ENCODE data around the gene YTHDF2. TPM values are rescaled to one million over a fixed set of nuclear protein-coding genes. Genes with fewer than 3 reads are reported as not detected.
"Not testable (repeated sequence)": the region's sequence is repeated elsewhere in the genome, so short reads cannot be mapped to it uniquely, and the experiment has no call there.

YTHDF2 gene
- total and polyA plus RNA-seq, 2 donors (not counting 1 experiment from before 2014, with no cell fraction given): 26.3 to 58.8 TPM

- Histone ChIP-seq H3K9me3 (ENCODE audit: control extremely low read depth in 1 of 3, control insufficient read depth in 2 of 3, insufficient read depth in 1 of 3, low read length in 2 of 3) (no peaks in the 10 kb centered on the region), H4K20me1 (ENCODE audit: control insufficient read depth, insufficient read depth, low read length, poor library complexity, severe bottlenecking) (no peaks in the 10 kb centered on the region), H3K4me1 (ENCODE audit: control insufficient read depth in 2 of 2, insufficient read depth in 2 of 2, low read length in 2 of 2) (peaks cover 4% of the 10 kb centered on the region in 2 donors), H3K4me3 (ENCODE audit: control extremely low read depth in 1 of 5, extremely low read depth in 1 of 5, insufficient read depth in 1 of 5, low read depth in 2 of 5, low read length in 4 of 5) (no peak overlapping the region), H3K36me3 (replicated peaks in 1 of 2; ENCODE audit: control extremely low read depth in 1 of 2, control insufficient read depth in 1 of 2, extremely low read depth in 1 of 2, insufficient read depth in 2 of 2, low read length in 1 of 2) (no peaks in the 10 kb centered on the region), H2AFZ (ENCODE audit: insufficient read depth, low read depth, low read length, poor library complexity, severe bottlenecking) (no peak overlapping the region), H3K27me3 (replicated peaks in 1 of 4; ENCODE audit: control extremely low read depth in 1 of 4, control insufficient read depth in 3 of 4, insufficient read depth in 4 of 4, low read length in 3 of 4) (no peaks in the 10 kb centered on the region), H3K4me2 (replicated peaks; ENCODE audit: low read depth, low read length, poor library complexity, severe bottlenecking) (no peak overlapping the region), H3K27ac (ENCODE audit: low read length in 2 of 2) (no peak overlapping the region), H3K9ac (ENCODE audit: low read length) (no peak overlapping the region), H3K79me2 (ENCODE audit: control insufficient read depth, insufficient read depth, low read length) (no peaks in the 10 kb centered on the region)
- no peak for TF ChIP-seq EZH2 (IDR thresholded peaks at IDR 0.05; ENCODE audit: borderline replicate concordance, insufficient read depth, low read depth, low read length, poor library complexity, severe bottlenecking)
- TF ChIP-seq, protein P1, sequence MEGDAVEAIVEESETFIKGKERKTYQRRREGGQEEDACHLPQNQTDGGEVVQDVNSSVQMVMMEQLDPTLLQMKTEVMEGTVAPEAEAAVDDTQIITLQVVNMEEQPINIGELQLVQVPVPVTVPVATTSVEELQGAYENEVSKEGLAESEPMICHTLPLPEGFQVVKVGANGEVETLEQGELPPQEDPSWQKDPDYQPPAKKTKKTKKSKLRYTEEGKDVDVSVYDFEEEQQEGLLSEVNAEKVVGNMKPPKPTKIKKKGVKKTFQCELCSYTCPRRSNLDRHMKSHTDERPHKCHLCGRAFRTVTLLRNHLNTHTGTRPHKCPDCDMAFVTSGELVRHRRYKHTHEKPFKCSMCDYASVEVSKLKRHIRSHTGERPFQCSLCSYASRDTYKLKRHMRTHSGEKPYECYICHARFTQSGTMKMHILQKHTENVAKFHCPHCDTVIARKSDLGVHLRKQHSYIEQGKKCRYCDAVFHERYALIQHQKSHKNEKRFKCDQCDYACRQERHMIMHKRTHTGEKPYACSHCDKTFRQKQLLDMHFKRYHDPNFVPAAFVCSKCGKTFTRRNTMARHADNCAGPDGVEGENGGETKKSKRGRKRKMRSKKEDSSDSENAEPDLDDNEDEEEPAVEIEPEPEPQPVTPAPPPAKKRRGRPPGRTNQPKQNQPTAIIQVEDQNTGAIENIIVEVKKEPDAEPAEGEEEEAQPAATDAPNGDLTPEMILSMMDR (IDR thresholded peaks at IDR 0.05): no peak
- ATAC-seq (ENCODE audit: low read depth) (no peak), DNase-seq (no peak)
- intact Hi-C loops (cut with micrococcal nuclease): no loop called here
- no peak overlapping the region for H3K4me3 Mint-ChIP-seq
- peaks cover 7% of the 10 kb centered on the region for H3K27me3 Mint-ChIP-seq
- POLR2A ChIA-PET: no interaction called here
- H3K27ac Mint-ChIP-seq: no peak overlapping the region
- H3K9me3 Mint-ChIP-seq (ENCODE audit: insufficient read depth): no peaks in the 10 kb centered on the region
- CTCF ChIA-PET: interaction anchor here (4.1 kb wide), 1 partner anchor 86 kb away, joined by 20 read pairs; no protein-coding TSS in a partner anchor
- WGBS (ENCODE audit: insufficient coverage): 93% methylated on average over 12 of the region's 12 CpGs
- peaks cover 4% of the 10 kb centered on the region for H3K4me1 Mint-ChIP-seq
Measured at GRCh38 chr1:28790377-28791035, 53.8 kb downstream of the YTHDF2 start.

GRCh38 chr1:28791929-28792328 is 55.2 kb downstream of the YTHDF2 start:
- H3K79me2 ChIP-seq (ENCODE audit: control insufficient read depth, insufficient read depth, low read length); H3K27ac Mint-ChIP-seq; ATAC-seq (ENCODE audit: low read depth); H3K4me3 ChIP-seq (ENCODE audit: control extremely low read depth in 1 of 5, extremely low read depth in 1 of 5, insufficient read depth in 1 of 5, low read depth in 2 of 5, low read length in 4 of 5); POLR2A ChIA-PET; intact Hi-C loops (cut with micrococcal nuclease); H3K4me3 Mint-ChIP-seq; H3K4me1 ChIP-seq (ENCODE audit: control insufficient read depth in 2 of 2, insufficient read depth in 2 of 2, low read length in 2 of 2); H3K27me3 ChIP-seq (replicated peaks in 1 of 4; ENCODE audit: control extremely low read depth in 1 of 4, control insufficient read depth in 3 of 4, insufficient read depth in 4 of 4, low read length in 3 of 4); H3K36me3 ChIP-seq (replicated peaks in 1 of 2; ENCODE audit: control extremely low read depth in 1 of 2, control insufficient read depth in 1 of 2, extremely low read depth in 1 of 2, insufficient read depth in 2 of 2, low read length in 1 of 2); DNase-seq; H3K9me3 Mint-ChIP-seq (ENCODE audit: insufficient read depth); H4K20me1 ChIP-seq (ENCODE audit: control insufficient read depth, insufficient read depth, low read length, poor library complexity, severe bottlenecking); H3K9me3 ChIP-seq (ENCODE audit: control extremely low read depth in 1 of 3, control insufficient read depth in 2 of 3, insufficient read depth in 1 of 3, low read length in 2 of 3); H2AFZ ChIP-seq (ENCODE audit: insufficient read depth, low read depth, low read length, poor library complexity, severe bottlenecking); H3K4me1 Mint-ChIP-seq; H3K4me2 ChIP-seq (replicated peaks; ENCODE audit: low read depth, low read length, poor library complexity, severe bottlenecking); H3K9ac ChIP-seq (ENCODE audit: low read length); H3K27ac ChIP-seq (ENCODE audit: low read length in 2 of 2): not testable (repeated sequence)
- CTCF ChIA-PET: interaction anchor here (0.7 to 4.1 kb wide), 2 partner anchors 85 to 420 kb away, joined by 4 to 20 read pairs; no protein-coding TSS in a partner anchor
- peaks cover 15% of the 10 kb centered on the region for H3K27me3 Mint-ChIP-seq
- 100% methylated on average over 1 of the region's 2 CpGs for WGBS (ENCODE audit: insufficient coverage)

Measured in B cell (primary cell).